GM18498 (cell line): ENCODE data around the gene SV2C.

Experiments used
- ATAC-seq: cut with Tn5 transposase; IDR thresholded peaks from one replicate; pipeline ENCODE4 v1.9.1; 2021; ENCODE audit warnings: mild to moderate bottlenecking, moderate library complexity; ENCODE audit not compliant: unreplicated experiment

SV2C gene

DNA sequence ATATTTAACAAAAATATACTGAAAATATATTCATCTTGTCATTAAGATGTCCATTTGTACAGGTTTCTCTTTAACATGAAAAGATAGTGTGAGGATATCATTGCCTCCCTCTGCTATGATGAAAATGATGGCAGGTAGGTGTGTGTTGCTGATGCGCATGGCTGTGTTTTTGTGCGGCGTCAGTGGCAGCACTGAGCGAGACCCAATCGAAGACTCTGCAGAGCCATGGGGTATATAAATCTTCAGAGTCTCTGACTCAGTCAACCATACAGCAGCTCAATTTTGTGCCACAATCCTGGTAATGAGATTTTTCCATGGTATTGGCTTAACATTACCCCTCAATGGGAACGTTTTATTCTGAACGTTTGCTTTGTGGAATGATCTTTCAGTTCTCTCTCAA is 166.4 kb downstream of the SV2C start:
- no peak for ATAC-seq

DNA sequence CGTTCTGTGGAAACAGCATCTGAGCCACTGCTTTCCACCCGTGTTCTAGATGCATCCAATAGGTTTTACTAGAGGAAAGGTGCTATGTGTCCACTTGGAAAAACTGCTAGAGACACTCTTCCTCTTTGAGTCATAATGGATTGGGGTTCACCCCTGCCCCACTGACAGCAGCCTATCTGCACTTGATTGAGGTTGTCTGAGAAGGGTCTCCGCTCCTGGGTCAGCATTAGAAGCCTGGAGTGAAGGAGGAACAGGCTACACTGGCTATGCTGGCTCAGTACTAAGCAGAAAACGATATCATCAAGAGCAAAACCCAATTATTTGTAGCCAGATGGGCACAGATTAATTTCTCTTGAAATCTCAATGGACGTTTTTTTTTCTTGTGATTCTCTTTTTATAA is 167.3 kb downstream of the SV2C start:
- ATAC-seq = no peak

DNA sequence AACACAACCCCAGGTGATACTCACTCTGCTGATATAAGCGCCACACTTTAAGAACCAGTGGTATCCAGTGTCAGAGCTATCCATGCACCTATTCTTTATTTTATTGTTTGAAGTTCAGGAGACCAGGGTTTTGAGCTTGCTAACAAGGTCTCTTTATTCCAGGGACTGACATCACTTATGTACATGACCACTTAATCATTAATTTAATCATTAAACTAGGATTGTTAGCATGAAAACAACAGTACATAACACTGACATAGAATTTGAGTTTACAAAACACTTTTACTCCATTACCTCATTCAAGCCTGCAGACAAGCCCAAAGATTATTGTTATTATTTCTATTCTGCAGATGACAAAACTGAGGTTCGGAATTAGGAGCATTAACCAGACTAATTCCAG is 168.5 kb downstream of the SV2C start:
- ATAC-seq = no peak

DNA sequence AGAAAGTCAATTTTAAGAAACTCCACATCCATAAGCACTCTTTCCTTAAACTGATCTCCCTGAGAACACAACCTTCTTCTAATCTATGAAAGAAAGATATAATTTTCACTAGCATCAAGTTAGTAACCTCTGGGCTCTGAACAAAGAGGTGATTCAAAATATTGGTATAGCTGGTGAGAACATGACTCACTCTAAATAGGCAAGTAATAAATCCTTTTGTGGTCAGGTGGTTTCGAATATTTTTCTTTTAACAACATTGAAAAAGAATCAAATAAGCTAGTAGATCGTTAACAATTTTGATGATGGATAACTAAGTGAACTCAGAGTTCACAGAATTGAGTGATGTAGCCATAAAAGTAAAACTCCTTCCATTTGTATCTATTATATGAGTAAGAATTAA is 169.3 kb downstream of the SV2C start:
- no peak for ATAC-seq

DNA sequence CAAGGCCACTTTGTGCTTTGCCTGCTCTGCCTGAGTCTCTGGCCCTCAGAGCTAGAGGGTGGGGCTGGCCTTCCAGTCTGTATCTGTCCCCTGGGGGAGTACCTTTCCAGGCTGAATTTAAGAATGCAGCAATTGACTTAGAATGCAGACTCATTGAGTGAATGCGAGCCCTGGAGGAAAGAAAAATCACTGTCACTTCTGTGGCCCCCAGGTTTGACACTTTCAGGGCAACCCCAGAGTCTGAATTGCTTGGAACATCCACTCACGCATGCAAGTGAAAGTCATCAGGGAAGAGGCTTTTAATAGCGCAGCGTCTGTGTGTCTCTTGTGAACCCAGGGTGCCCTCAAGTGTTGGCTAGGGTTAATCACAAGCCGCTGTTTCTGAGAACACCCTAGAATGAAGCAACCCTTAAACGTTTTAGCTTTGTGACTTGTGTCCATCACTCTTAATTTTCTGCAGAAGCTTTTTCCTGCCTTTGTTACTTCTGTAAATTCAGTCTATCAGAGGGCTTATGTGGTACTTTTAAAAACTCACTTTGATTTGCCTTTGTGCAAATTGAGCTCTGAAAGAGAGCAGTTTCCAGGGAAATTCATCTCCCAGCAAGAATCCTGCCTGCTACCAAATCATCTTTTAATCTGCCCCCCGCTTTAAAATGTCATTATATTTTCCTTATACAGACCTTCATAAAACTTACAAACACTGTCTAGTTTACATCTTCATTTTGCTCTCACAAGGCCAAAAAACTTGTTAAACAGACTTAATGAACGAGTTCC is 173.1 kb downstream of the SV2C start:
- ATAC-seq = peak; percentile 77

DNA sequence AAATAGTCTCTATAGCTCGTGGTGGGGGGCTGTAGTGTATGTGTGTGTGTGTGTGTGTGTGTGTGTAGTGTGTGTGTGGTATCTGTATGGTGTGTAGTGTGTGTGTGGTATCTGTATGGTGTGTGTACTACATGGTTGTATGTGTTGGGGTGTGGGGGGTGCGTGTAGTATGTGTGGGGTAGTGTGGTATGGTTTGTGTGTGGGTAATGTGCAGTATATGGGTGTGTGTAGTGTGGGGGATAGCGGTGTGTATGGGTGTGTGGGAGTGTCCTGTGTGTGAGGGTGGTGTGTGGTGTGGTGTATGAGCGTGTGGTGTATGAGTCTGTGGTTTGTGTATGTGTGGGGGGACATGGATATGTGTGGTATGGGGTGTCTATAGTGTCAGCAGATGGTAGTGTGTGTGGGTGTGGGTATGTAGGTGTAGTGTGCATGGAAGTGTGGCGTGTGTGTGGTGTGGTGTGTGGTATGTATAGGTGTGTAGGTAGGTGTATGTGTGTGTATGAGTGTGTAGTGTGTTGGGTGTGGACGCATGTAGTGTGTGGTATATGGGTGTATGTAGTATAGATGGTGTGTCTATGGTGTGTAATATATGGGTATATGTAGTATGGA is 174.1 kb downstream of the SV2C start:
- ATAC-seq = no peak

DNA sequence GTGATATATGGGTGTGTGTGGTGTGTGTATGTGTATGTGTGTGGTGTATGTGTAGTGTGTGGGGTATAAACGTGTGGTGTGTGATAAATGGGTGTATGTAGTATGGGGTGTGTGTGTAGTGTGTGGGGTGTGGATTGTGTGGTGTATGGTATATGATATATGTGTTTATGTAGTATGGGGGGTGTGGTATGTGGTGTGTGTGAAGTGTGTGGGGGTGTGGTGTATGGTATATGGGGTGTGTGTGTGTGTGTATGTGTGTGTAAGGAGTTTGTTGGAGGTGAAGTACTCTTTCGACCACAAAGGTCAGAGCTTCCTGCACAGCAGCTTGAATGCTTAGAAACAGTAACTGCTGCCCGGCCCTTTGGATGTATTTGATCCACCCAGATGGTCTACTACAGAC is 174.7 kb downstream of the SV2C start:
- no peak for ATAC-seq

DNA sequence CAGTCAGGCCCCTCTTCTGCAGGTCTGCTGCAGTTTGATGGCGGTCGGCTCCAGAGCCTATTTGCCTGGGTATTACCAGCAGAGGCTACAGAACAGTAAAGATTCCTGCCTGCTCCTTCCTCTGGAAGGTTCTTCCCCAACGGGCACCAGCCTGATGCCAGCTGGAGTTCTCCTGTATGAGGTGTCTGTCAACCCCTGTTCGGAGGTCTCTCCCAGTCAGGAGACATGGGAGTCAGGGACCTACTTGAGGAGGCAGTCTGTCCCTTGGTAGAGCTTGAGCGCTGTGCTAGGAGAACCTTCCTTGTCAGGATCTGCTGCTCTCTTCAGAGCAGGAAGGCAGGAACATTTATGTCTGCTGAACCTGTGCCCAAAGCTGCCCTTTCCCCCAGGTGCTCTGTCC is 181.5 kb downstream of the SV2C start:
- no peak for ATAC-seq

DNA sequence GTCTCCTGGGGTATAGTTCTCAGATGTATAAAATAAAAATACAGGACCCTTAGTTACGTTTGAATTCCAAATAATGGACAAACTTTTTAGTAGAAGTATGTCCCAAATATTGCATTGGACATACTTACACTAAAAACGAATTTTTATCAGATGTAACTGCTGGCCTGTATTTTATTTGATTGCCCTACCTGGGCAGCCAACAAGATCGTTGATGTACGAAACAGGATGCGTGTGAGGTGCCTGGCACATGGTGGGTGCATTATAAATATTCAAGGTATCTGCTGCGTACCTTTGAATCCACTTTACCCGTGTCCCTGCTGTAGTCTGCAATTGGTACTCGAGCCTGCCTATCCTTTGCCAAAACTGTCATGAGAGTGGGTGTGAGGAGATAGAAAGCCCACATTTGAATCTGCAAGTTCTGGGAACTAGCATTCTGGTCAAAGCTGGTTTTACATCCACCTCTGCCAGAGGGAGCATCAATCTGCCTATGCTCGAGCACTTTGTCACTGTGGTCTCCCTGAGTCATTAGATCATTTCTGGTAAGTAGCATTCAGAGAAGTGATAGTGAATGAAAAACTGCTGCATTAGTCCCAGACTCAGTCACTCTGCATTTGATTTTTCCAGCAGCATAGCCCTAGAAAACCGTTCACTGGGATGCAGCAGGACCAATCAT is 186.2 kb downstream of the SV2C start:
- no peak for ATAC-seq

DNA sequence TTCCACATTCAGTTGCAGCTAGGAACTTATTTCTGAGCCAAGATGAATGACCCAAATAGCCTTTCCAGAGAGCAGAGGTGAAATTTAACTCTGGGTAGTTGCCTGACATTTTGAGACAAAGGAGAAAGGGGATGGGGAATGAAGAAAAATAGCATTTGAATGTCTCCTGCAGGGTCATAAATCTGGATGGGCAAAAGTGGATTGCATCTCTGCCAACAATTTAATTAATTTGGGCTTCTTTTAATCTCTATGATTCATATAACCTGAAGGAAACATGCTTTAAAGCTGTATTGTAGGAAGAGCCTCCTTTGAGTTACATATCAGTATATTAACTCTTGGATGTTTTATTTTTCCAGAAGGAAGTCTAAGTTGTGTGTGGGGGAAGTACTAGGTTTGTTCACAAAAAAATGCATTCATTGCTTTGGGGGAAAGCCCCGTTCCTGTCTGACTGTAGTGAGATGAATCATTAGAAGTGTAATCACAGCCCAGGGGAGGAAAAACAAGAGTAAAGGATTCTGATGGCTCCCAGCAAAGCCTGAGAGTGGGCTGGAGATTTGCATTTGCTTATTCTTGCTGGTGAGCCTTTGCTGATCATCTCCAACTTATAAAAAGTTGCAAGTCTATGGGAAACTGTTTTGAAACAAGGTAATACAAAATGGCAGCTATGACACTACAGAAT is 186.9 kb downstream of the SV2C start:
- no peak for ATAC-seq

DNA sequence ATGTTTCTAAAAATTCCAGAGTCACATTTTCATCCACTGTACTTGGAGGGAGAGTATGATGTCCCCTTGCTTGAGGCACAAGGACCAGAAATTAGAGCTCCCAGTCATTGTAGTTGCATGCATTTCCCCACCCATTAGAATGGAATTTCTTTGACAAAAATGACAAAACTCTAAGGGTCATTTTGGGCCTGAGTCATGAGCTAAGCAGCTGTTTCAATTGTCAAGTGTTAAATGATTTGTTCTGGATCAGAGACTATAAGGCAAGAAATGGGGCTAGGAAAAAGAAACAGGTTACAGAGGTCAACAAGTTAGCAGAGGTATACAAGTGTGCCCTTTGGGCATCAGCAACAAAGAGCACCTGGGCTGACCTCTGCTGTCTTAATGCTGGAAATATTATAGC is 188.7 kb downstream of the SV2C start:
- ATAC-seq = no peak

DNA sequence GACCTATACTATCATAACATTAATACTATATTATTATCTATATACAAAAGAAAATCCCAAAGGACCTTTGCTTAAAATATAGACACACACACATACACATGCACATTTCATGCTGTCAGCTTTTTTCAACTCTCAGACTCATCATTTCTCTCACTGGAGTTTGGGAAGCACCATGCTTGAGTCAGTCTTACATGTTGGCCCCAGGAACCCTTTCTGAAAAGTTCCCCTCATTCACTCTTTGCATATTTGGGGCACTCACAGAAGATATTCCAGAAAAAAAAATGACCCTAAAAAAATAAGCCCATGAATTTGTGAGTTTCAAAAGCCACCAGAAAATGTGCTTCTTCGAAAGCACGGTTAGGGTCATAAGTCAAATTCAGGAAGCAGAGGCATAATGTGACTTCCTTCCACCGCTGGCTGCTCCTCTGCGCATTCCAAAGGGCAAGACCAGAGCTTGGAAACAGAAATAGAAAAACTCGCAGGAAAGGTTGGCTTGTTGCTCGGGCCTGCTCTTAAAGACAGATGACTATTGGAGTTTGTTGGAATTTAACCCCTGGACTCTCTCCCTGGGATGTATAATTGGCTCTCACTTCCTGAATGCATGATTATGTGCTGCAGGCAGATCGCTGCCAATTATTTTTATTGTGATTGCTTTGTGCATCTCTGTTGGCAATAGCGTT is 190.2 kb downstream of the SV2C start:
- no peak for ATAC-seq

DNA sequence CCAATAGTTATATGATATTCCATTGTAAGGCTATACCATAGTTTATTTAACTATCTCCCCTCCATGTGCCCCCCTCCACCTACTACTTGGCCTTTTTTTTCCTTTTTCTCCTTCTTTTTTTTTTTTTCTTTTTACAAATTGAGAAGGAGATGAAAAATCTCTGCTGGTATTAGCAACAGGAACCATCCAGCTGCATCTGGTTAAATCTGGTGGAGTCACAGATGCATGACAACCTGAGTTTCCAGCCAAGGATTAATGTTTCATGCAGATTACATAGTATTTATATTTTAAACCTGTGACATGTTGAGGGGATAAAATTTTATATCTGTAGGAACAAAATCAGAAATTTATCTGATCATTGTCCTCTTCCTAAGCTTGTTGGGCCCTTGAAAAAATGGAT is 191.4 kb downstream of the SV2C start:
- ATAC-seq = no peak

DNA sequence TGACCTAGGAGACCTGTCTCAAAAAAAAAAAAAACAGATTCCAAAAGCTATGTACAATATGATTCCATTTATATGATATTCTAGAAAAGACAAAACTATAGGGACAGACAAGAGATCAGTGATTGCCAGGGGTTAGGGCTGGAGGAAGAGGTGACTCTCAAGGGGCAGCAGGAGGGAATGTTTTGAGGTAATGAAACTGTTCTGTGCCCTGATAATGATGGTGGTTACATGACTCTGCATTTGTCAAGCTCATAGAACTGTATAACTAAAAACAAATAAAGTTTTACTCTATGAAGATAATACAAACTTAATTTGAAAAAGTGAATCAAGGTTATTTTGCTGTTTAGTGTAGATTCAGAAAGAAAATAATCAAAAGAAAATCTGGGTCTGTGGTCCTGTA is 194.6 kb downstream of the SV2C start:
- ATAC-seq = no peak

DNA sequence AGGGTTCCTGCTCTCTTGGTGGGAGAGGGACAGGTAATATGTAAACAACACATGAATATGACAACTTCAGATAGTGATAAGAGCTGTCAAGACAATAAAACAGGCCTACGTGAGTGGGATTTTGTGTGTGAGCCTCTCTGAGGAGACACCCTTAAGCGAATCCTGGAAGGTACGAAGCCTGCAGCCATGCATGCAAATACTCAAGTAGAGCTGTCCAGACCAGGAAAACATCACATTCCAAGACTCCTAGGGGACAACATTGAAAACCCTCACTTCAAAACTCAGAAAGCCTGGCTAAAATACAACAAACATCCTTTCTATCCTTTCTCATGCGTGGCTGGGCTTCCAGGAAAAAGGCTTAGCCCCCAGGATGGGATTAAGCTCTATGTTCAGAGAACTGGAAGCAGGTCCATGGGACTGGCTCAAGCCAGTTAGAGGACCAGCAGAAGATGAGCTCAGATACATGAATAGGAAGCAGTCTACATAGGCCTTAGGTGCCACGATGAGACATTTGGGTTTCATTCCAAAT is 195.1 kb downstream of the SV2C start:
- no peak for ATAC-seq

DNA sequence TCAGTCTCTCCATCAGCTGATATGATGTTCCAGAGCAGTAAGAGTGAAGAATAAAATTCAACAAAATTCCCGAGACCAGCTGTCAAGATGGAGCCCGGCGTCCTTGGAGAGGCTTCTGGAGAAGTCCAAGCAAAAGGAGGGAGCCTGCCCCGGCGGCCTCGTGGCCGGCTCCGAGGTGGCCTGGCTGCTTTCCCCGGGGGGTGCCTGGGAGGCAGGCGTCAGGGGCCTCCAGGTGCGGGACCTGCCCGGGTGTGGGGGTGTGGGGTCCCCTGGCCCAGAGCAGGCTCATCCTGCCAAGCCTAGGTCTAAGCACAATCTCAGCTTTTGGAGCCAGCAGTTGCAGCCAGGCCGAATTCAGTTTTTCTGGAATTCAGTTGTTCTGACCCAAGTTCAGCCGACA is 197.3 kb downstream of the SV2C start:
- no peak for ATAC-seq

DNA sequence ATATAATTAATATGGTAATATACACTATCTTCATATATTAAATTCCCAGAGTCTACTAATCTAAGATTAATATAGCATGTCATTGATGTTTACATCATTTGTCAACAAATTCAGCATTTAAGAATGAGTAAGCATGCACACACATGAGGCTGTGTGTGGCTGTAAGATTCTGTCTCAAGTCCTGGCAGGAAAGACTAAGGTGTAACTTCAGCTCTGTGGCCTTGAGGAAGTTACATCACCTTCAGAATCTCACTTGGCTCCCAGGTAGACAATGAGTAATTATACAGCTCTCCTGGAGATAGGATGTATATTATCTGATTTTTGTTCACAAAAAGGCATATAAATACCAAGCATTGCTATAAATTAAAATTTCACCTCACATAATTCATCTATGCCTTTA is 200.5 kb downstream of the SV2C start:
- ATAC-seq = no peak

DNA sequence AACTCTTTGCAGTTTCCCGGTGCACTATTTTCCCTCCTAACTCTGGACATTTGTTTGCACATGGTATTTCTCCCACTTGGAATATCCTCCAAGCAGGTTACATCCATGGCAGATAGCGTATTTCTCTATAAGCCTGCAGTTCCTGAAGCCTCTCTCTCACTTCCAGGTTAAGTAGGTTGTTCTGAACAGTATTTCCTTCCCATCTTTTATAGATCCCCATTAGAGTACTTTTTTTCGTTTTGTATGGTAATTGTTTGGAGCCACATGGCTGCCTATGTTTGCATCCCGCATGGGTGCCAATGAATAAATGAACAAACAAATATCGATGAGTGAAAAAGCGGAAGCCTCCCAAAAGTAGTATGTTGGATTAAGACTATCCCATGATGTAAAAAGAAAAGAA is 206.5 kb downstream of the SV2C start:
- no peak for ATAC-seq

DNA sequence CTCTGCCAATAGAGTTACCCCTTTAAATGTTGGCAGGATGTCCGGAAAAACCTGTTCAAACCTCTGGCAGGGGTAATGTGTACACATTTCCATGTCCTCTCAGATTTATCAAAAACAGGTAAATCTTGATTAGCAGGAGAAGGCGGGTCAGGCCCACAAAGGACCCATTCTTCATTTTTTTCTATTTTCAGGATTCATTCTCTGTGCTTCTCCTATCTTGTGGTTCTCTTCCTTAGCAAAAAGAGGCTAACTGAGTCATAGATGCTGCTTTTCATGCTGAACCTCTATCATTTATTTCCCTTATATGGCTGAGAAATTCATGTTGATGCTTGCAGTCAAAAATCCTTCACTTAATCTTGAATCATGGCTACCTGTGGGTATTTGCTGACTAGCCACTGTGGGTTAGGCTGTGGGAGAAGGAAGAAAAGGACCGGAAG is 207.2 kb downstream of the SV2C start:
- ATAC-seq = no peak

DNA sequence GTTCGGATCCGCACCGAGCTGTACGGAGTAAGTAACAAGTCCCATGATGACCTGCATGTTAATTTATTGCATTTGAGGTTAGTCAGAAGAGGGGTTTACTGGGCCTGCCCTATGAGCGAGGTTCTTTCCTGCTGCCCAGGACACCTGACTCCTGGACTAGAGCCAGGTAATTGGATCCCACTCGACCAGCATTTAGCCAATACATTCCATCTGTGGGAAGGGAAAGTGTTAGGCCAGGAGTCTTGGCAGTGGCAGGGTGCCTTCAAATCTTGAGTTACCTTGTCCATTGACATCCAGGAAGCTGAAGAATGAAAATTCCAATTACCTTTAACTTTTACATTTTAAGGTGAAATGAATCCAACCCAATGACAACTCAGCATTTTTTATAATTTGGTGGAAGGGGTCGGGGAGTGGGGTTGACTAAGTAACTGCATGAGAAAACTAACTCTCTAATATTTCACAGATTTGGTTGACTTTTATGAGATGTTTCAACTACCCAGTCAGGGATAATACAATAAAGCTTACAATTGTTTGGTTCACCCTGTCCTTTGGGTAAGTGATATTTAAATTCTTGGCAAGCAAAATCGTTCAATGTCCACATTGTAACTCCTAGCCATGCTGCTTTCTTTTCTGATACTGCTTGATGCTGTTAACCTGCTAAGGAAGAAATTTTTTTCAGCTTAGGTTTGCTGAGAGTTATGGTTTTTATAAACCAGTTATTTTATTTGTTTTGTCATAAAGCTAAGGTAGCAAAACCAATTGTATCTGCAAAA is 208.3 kb downstream of the SV2C start:
- no peak for ATAC-seq
